HCT116 (cell line): ENCODE measurements around the gene SGSH. TPM values are rescaled to one million over a fixed set of nuclear protein-coding genes. Genes with fewer than 3 reads are reported as not detected.
A peak's percentile ranks its signal among the peaks of the same experiment; 100 is the strongest.

Experiments used
- ATAC-seq: fragments of 200-7000 bp; cut with Tn5 transposase; 2 replicates; pipeline ENCODE4 v1.9.1; 2020; ENCODE audit warnings: mild to moderate bottlenecking, moderate library complexity
- Bru-seq: library from RNA; stranded (reverse); fragments of 400-500 nt; gene quantifications from one replicate; lab custom pipeline; 2021; lab: Mats Ljungman, UMichigan
- BruChase-seq, 2 experiments: library from RNA; stranded (reverse); fragments of 400-500 nt; gene quantifications; one replicate each; lab custom pipeline; 2021; lab: Mats Ljungman, UMichigan
- BruUV-seq: library from RNA; stranded (reverse); fragments of 400-500 nt; replicated peaks from 2 replicates; lab custom pipeline; 2021; lab: Mats Ljungman, UMichigan
- CTCF ChIA-PET: fragments of 300-600 bp; sonication (Branson Sonifier 250); formaldehyde crosslinking; loops from one replicate; lab custom pipeline; 2021; ENCODE audit warnings: antibody characterized with exemption; lab: Charles Lee
- POLR2A ChIA-PET: fragments of 300-600, 350-600 bp; sonication (Branson Sonifier 250); formaldehyde crosslinking; loops from one replicate; lab custom pipeline; 2021; ENCODE audit warnings: antibody characterized with exemption; lab: Charles Lee
- RAD21 ChIA-PET, 2 experiments: fragments of 300-600 bp; sonication (Branson Sonifier 250); formaldehyde crosslinking; loops; one replicate each; lab custom pipeline; 2023; ENCODE audit warnings: low total read pairs in 2 of 2; ENCODE audit not compliant: uncharacterized antibody in 2 of 2, unreplicated experiment in 2 of 2, low non-redundant PET in 1 of 2; lab: Charles Lee
- DNase-seq: peaks from one replicate; pipeline ENCODE4 v3.0.0-alpha.2; 2010; ENCODE audit warnings: low read depth, low spot score
- H2AFZ ChIP-seq: fragments of 200-600 bp; shearing (Covaris generic), sonication (generic); 2 replicates; pipeline ENCODE4 v1.6.1; 2017; ENCODE audit warnings: low read depth, mixed run types, mixed read lengths, antibody characterized with exemption, low read length; ENCODE audit not compliant: poor library complexity, severe bottlenecking
- H3K27ac ChIP-seq: 2 replicates; pipeline ENCODE4 v1.5.1; 2012; ENCODE audit warnings: low read depth, low read length
- H3K27me3 ChIP-seq: fragments of 200-600 bp; sonication (generic); 2 replicates; pipeline ENCODE4 v1.6.1; 2016; ENCODE audit warnings: mixed run types, low read length, mixed read lengths; ENCODE audit not compliant: insufficient read depth
- H3K36me3 ChIP-seq, 2 experiments: fragments of 200-500 bp in 1 of 2; fragments of 200-600 bp in 1 of 2; sonication (Bioruptor generic) in 1 of 2; sonication (generic) in 1 of 2; 2 replicates each; pipeline versions ENCODE4 v1.5.1 to v1.6.1; 2014 to 2016; ENCODE audit warnings: low read length in 2 of 2, inconsistent platforms in 1 of 2, mixed read lengths in 1 of 2, mixed run types in 1 of 2; ENCODE audit not compliant: insufficient read depth in 2 of 2, control insufficient read depth in 1 of 2
- H3K4me1 ChIP-seq, 2 experiments: fragments of 200-600 bp in 1 of 2; sonication (generic) in 1 of 2; 2 replicates each; pipeline versions ENCODE4 v1.5.1 to v1.6.1; 2012 to 2017; ENCODE audit warnings: low read length in 2 of 2, inconsistent platforms in 1 of 2, mild to moderate bottlenecking in 1 of 2, mixed read lengths in 1 of 2, mixed run types in 1 of 2, moderate library complexity in 1 of 2; ENCODE audit not compliant: insufficient read depth in 2 of 2, control insufficient read depth in 1 of 2
- H3K4me2 ChIP-seq: fragments of 200-600 bp; sonication (generic); 2 replicates; pipeline ENCODE4 v1.6.1; 2017; ENCODE audit warnings: mixed run types, low read length, mixed read lengths
- H3K4me3 ChIP-seq, 2 experiments: fragments of 200-600 bp in 1 of 2; sonication (generic) in 1 of 2; replicated peaks in 1 of 2; 2 replicates each; pipeline ENCODE4 v1.5.1; 2011 to 2016; ENCODE audit warnings: low read length in 2 of 2, control low read depth in 1 of 2, low read depth in 1 of 2, mild to moderate bottlenecking in 1 of 2, mixed read lengths in 1 of 2, mixed run types in 1 of 2
- H3K79me2 ChIP-seq: fragments of 200-600 bp; sonication (generic); 2 replicates; pipeline ENCODE4 v1.6.1; 2017; ENCODE audit warnings: mild to moderate bottlenecking, mixed run types, low read length, moderate library complexity, mixed read lengths; ENCODE audit not compliant: insufficient read depth
- H3K9ac ChIP-seq: fragments of 200-600 bp; sonication (generic); 2 replicates; pipeline ENCODE4 v1.6.1; 2016; ENCODE audit warnings: low read length, mixed read lengths
- H3K9me2 ChIP-seq: fragments of 200-600 bp; sonication (generic), shearing (Covaris generic); 2 replicates; pipeline ENCODE4 v1.6.1; 2017; ENCODE audit warnings: mixed run types, mild to moderate bottlenecking, moderate library complexity; ENCODE audit not compliant: insufficient read depth
- H3K9me3 ChIP-seq, 2 experiments: fragments of 200-500 bp in 1 of 2; fragments of 200-600 bp in 1 of 2; sonication (Bioruptor generic) in 1 of 2; sonication (generic) in 1 of 2; 2 replicates each; pipeline ENCODE4 v1.6.1; 2014 to 2017; ENCODE audit warnings: low read length in 2 of 2, mixed read lengths in 2 of 2, inconsistent platforms in 1 of 2, low read depth in 1 of 2, mild to moderate bottlenecking in 1 of 2, mixed run types in 1 of 2, moderate library complexity in 1 of 2; ENCODE audit not compliant: control insufficient read depth in 1 of 2, insufficient read depth in 1 of 2
- H4K20me1 ChIP-seq: fragments of 200-600 bp; sonication (generic), shearing (Covaris generic); 2 replicates; pipeline ENCODE4 v1.6.1; 2017; ENCODE audit warnings: mixed run types, mild to moderate bottlenecking, moderate library complexity; ENCODE audit not compliant: insufficient read depth
- CBX3 ChIP-seq: IDR thresholded peaks from 2 replicates; pipeline ENCODE4 v1.6.1; 2012; ENCODE audit warnings: low read depth
- CEBPB ChIP-seq: IDR thresholded peaks from 2 replicates; pipeline ENCODE4 v1.6.1; 2012; ENCODE audit warnings: low read depth
- EGR1 ChIP-seq: IDR thresholded peaks from 2 replicates; pipeline ENCODE4 v1.6.1; 2012; ENCODE audit warnings: low read depth
- ELF1 ChIP-seq: IDR thresholded peaks from 2 replicates; pipeline ENCODE4 v1.6.1; 2012; ENCODE audit warnings: low read depth, borderline replicate concordance
- EZH2phosphoT487 ChIP-seq: fragments of 200-600 bp; IDR thresholded peaks from 2 replicates; pipeline ENCODE4 v1.6.1; 2018; ENCODE audit warnings: antibody characterized with exemption, borderline replicate concordance
- JUND ChIP-seq: IDR thresholded peaks from 2 replicates; pipeline ENCODE4 v1.6.1; 2012
- POLR2A ChIP-seq: IDR thresholded peaks from 2 replicates; pipeline ENCODE4 v1.7.0; 2011; ENCODE audit warnings: borderline replicate concordance; ENCODE audit not compliant: insufficient read depth, insufficient read length; ENCODE audit errors: extremely low read depth
- POLR2AphosphoS5 ChIP-seq: IDR thresholded peaks from 2 replicates; pipeline ENCODE4 v1.6.1; 2011; ENCODE audit warnings: mild to moderate bottlenecking, low read depth, low read length, moderate library complexity
- RAD21 ChIP-seq: IDR thresholded peaks from 2 replicates; pipeline ENCODE4 v1.6.1; 2012; ENCODE audit warnings: low read depth, mild to moderate bottlenecking
- SIN3A ChIP-seq: IDR thresholded peaks from 2 replicates; pipeline ENCODE4 v1.6.1; 2012; ENCODE audit warnings: low read depth
- SP1 ChIP-seq: IDR thresholded peaks from 2 replicates; pipeline ENCODE4 v1.6.1; 2012; ENCODE audit warnings: low read depth
- SRF ChIP-seq: IDR thresholded peaks from 2 replicates; pipeline ENCODE4 v1.6.1; 2012; ENCODE audit warnings: low read depth
- TCF7L2 ChIP-seq: IDR thresholded peaks from 2 replicates; pipeline ENCODE4 v1.7.0; 2011; ENCODE audit warnings: borderline replicate concordance, inconsistent platforms; ENCODE audit not compliant: insufficient read depth, insufficient read length; ENCODE audit errors: extremely low read depth
- YY1 ChIP-seq: IDR thresholded peaks from 2 replicates; pipeline ENCODE4 v1.6.1; 2011; ENCODE audit warnings: low read length, low read depth, moderate library complexity, mild to moderate bottlenecking; ENCODE audit not compliant: insufficient replicate concordance; ENCODE audit errors: extremely low read depth
- ZFX ChIP-seq: fragments of 450-650 bp; IDR thresholded peaks from 2 replicates; pipeline ENCODE4 v1.6.1; 2017
- intact Hi-C: fragments of 100-400 bp; cut with micrococcal nuclease; formaldehyde crosslinking; loops from 2 replicates; pipeline ENCODE4 v1.10.0; 2022
- long read RNA-seq: library from polyadenylated mRNA; unstranded; transcript quantifications from one replicate; pipeline ENCODE4 v2.0.0, GENCODE V29; 2021; ENCODE audit not compliant: unreplicated experiment
- polyA plus RNA-seq: library from polyadenylated mRNA; unstranded; fragments of >200 nt; gene quantifications from 2 replicates; pipeline ENCODE4 v1.2.1, GENCODE V29; 2012; ENCODE audit warnings: missing spikeins
- total RNA-seq: library from RNA; stranded (reverse); gene quantifications from one replicate; pipeline ENCODE4 v1.2.1, GENCODE V29; 2021; ENCODE audit not compliant: unreplicated experiment
- TF ChIP-seq, protein P1 (sequence below), 3 experiments: fragments of 200-600 bp in 1 of 3; sonication (generic) in 1 of 3; IDR thresholded peaks in 2 of 3; conservative IDR thresholded peaks in 1 of 3; 2 replicates each; pipeline ENCODE4 v1.5.1; 2012 to 2017; ENCODE audit warnings: low read depth in 2 of 3, low read length in 2 of 3, antibody characterized with exemption in 1 of 3, borderline replicate concordance in 1 of 3, control low read depth in 1 of 3, mild to moderate bottlenecking in 1 of 3, mixed read lengths in 1 of 3, mixed run types in 1 of 3, moderate library complexity in 1 of 3; ENCODE audit not compliant: insufficient read depth in 1 of 3
- TF ChIP-seq, protein P2 (sequence below): IDR thresholded peaks from 2 replicates; pipeline ENCODE4 v1.6.1; 2012; ENCODE audit warnings: low read depth
- TF ChIP-seq, protein P3 (sequence below): IDR thresholded peaks from 2 replicates; pipeline ENCODE4 v1.6.1; 2011; ENCODE audit warnings: mild to moderate bottlenecking, low read length, moderate library complexity; ENCODE audit not compliant: insufficient replicate concordance; ENCODE audit errors: extremely low read depth

SGSH gene
- 34.4 TPM for total RNA-seq
- polyA plus RNA-seq: 25.6 and 29.3 TPM in 2 replicates
- Bru-seq, nascent RNA: percentile 67 among the genes with signal in this experiment
- percentile 80 among the genes with signal in this experiment for BruChase-seq, experiment 1, labeled RNA remaining after a 6-hour chase
- BruChase-seq, experiment 2, labeled RNA remaining after a 2-hour chase: percentile 81 among the genes with signal in this experiment
- long read RNA-seq, transcript SGSH-201 (8 exons, 2,784 nt): major isoform, 13 of 39 reads
- long read RNA-seq, partial matches to known transcripts: 8 of 39 reads
- long read RNA-seq, other reads (novel, unspliced or antisense): 18 of 39 reads

DNA sequence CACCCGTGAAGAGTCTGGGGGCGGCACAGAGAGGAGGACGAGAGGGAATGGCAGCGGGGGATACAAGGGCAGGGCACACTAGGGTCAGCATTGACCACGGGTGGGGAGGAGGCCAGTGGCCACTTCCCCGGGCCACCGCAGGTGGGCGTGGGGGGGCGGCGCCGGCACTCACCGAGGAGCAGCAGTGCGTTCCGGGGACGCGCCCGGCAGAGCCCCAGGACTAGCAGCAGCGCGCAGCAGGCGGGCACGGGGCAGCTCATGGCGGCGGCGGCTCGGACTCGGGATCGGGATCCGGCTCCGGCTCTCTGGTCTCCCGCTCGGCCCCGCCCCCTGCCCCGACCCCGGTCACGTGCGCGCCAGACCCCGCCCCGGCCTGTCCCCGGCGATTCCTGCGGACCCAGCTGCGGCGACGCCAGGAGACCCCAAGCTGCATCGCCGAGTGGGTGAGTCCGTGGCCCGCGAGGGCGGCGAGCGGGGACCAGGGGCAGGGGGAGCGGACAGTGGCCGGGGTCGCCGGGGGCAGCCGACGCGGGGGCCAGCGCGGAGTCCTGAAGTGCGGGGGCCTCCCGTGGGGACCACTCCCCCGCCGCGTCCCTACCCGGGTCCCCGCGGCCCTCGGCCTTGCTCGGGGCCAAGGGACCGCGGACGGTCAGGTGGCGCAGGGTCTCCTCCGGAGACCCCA is at the start of gene SGSH, which contains the start of gene SLC26A11:
Gene SGSH (minus strand): TSS at position 280 of the 682 bp plus-strand sequence. CDS start 20 bp downstream, at position 260.
Gene SLC26A11 (plus strand): TSS at position 374 of the 682 bp plus-strand sequence. CDS start 1,134 bp downstream, outside the sequence.
- H3K9ac ChIP-seq: peak within 1 kb of the TSS; percentile 93
- intact Hi-C loops: no loop called here
- ATAC-seq (peak; percentile 90), DNase-seq (peak; percentile 13)
- CTCF ChIA-PET: interaction anchor here (1.1 kb wide), 1 partner anchor 119 kb away, joined by 3 read pairs; the partner anchor contains the start of gene GAA
- no peaks in the 10 kb centered on the region for H3K9me2 ChIP-seq
- no peaks in the 10 kb centered on the region for H4K20me1 ChIP-seq
- H3K27ac ChIP-seq: peak within 1 kb of the TSS; percentile 75
- BruUV-seq: no TSS peak
- H3K9me3 ChIP-seq: no peaks in the 10 kb centered on the region
- peaks cover 17% of the 10 kb centered on the region for H3K79me2 ChIP-seq
- POLR2A ChIA-PET: interaction anchor here (0.6 to 1.0 kb wide), 3 partner anchors 17 to 70 kb away, joined by 3 read pairs; no protein-coding TSS in a partner anchor
- peaks cover 8 to 15% of the 10 kb centered on the region in 2 experiments; a peak in 3 of 4 replicates for H3K4me1 ChIP-seq
- peaks cover 0 to 16% of the 10 kb centered on the region in 2 experiments; a peak in 1 of 4 replicates for H3K36me3 ChIP-seq
- RAD21 ChIA-PET: no interaction called here
- H3K27me3 ChIP-seq: no peaks in the 10 kb centered on the region
- no peak within 1 kb of the TSS for H2AFZ ChIP-seq
- H3K4me2 ChIP-seq: peak within 1 kb of the TSS; percentile 98
- peak within 1 kb of the TSS; percentile 88 to 97 for H3K4me3 ChIP-seq
- no peak for TF ChIP-seq EZH2phosphoT487
- TF ChIP-seq, protein P1, sequence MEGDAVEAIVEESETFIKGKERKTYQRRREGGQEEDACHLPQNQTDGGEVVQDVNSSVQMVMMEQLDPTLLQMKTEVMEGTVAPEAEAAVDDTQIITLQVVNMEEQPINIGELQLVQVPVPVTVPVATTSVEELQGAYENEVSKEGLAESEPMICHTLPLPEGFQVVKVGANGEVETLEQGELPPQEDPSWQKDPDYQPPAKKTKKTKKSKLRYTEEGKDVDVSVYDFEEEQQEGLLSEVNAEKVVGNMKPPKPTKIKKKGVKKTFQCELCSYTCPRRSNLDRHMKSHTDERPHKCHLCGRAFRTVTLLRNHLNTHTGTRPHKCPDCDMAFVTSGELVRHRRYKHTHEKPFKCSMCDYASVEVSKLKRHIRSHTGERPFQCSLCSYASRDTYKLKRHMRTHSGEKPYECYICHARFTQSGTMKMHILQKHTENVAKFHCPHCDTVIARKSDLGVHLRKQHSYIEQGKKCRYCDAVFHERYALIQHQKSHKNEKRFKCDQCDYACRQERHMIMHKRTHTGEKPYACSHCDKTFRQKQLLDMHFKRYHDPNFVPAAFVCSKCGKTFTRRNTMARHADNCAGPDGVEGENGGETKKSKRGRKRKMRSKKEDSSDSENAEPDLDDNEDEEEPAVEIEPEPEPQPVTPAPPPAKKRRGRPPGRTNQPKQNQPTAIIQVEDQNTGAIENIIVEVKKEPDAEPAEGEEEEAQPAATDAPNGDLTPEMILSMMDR (IDR thresholded peaks at IDR 0.05 in 2 of 3, conservative IDR thresholded peaks at IDR 0.05 in 1 of 3; ENCODE audit: borderline replicate concordance in 1 of 3, insufficient read depth in 1 of 3, low read depth in 2 of 3, low read length in 2 of 3): 0 out of 6 replicates have a peak, but pooled peaks of 1 of the 3 experiments have one; percentile 9
- TF ChIP-seq, protein P2, sequence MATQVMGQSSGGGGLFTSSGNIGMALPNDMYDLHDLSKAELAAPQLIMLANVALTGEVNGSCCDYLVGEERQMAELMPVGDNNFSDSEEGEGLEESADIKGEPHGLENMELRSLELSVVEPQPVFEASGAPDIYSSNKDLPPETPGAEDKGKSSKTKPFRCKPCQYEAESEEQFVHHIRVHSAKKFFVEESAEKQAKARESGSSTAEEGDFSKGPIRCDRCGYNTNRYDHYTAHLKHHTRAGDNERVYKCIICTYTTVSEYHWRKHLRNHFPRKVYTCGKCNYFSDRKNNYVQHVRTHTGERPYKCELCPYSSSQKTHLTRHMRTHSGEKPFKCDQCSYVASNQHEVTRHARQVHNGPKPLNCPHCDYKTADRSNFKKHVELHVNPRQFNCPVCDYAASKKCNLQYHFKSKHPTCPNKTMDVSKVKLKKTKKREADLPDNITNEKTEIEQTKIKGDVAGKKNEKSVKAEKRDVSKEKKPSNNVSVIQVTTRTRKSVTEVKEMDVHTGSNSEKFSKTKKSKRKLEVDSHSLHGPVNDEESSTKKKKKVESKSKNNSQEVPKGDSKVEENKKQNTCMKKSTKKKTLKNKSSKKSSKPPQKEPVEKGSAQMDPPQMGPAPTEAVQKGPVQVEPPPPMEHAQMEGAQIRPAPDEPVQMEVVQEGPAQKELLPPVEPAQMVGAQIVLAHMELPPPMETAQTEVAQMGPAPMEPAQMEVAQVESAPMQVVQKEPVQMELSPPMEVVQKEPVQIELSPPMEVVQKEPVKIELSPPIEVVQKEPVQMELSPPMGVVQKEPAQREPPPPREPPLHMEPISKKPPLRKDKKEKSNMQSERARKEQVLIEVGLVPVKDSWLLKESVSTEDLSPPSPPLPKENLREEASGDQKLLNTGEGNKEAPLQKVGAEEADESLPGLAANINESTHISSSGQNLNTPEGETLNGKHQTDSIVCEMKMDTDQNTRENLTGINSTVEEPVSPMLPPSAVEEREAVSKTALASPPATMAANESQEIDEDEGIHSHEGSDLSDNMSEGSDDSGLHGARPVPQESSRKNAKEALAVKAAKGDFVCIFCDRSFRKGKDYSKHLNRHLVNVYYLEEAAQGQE: no peak
- TF ChIP-seq ELF1: no peak
- TF ChIP-seq CBX3: no peak
- TF ChIP-seq, protein P3, sequence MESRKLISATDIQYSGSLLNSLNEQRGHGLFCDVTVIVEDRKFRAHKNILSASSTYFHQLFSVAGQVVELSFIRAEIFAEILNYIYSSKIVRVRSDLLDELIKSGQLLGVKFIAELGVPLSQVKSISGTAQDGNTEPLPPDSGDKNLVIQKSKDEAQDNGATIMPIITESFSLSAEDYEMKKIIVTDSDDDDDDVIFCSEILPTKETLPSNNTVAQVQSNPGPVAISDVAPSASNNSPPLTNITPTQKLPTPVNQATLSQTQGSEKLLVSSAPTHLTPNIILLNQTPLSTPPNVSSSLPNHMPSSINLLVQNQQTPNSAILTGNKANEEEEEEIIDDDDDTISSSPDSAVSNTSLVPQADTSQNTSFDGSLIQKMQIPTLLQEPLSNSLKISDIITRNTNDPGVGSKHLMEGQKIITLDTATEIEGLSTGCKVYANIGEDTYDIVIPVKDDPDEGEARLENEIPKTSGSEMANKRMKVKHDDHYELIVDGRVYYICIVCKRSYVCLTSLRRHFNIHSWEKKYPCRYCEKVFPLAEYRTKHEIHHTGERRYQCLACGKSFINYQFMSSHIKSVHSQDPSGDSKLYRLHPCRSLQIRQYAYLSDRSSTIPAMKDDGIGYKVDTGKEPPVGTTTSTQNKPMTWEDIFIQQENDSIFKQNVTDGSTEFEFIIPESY: no peak
- peak; percentile 90 for TF ChIP-seq POLR2AphosphoS5
- peak; percentile 42; the same call in 1 of the 2 replicates for TF ChIP-seq SIN3A
- TF ChIP-seq RAD21: no peak
- no peak for TF ChIP-seq EGR1
- TF ChIP-seq SRF: no peak
- peak; percentile 53; the same call in 1 of the 2 replicates for TF ChIP-seq ZFX
- TF ChIP-seq POLR2A: peak; percentile 39
- peak; percentile 54 for TF ChIP-seq YY1
- TF ChIP-seq SP1: no peak
- TF ChIP-seq TCF7L2: peak; percentile 8
- TF ChIP-seq JUND: no peak
- no peak for TF ChIP-seq CEBPB
